T-cell (primary cell): Measurements from ENCODE around the gene KIAA1586. TPM values are rescaled to one million over a fixed set of nuclear protein-coding genes. Genes with fewer than 3 reads are reported as not detected.
A peak's percentile ranks its signal among the peaks of the same experiment; 100 is the strongest.
"Not testable (repeated sequence)": the region's sequence is repeated elsewhere in the genome, so short reads cannot be mapped to it uniquely, and the experiment has no call there.

Experiments used
- ATAC-seq, 4 experiments: fragments of 200-7000 bp in 3 of 4; fragments of 150-1000 bp in 1 of 4; cut with Tn5 transposase; replicated peaks in 1 of 4; 1 replicate in 3 of 4; 2 replicates in 1 of 4; pipeline ENCODE4 v1.10.0; 2021; ENCODE audit warnings: moderate library complexity in 3 of 4, mild to moderate bottlenecking in 2 of 4, moderate number of reproducible peaks in 1 of 4
- CTCF ChIA-PET, 2 donors: fragments of 300-600 bp; sonication (Branson Sonifier 250); formaldehyde crosslinking; loops; one replicate each; lab custom pipeline; 2022; ENCODE audit warnings: antibody characterized with exemption in 2 of 2; lab: Charles Lee
- POLR2A ChIA-PET, 2 donors: fragments of 300-600 bp; sonication (Branson Sonifier 250); formaldehyde crosslinking; loops; one replicate each; lab custom pipeline; 2022; ENCODE audit warnings: antibody characterized with exemption in 2 of 2; lab: Charles Lee
- DNase-seq, 35 experiments: peaks; one replicate each; pipeline versions ENCODE4 v3.0.0 to v3.0.0-alpha.2; 2013 to 2023
- H3K27ac ChIP-seq: one replicate; pipeline ENCODE4 v1.5.1; 2013; ENCODE audit warnings: low read length
- H3K27me3 ChIP-seq, 2 experiments: replicated peaks in 1 of 2; 1 replicate in 1 of 2; 2 replicates in 1 of 2; pipeline versions ENCODE4 v1.6.1 to v1.7.0; 2013; ENCODE audit warnings: low read length in 1 of 2, mixed read lengths in 1 of 2; ENCODE audit not compliant: control insufficient read depth in 2 of 2, insufficient read depth in 2 of 2; ENCODE audit errors: extremely low read depth in 1 of 2
- H3K36me3 ChIP-seq, 2 donors: 1 replicate in 1 of 2; 2 replicates in 1 of 2; pipeline versions ENCODE4 v1.6.1 to v1.7.0; 2013; ENCODE audit warnings: low read length in 1 of 2; ENCODE audit not compliant: control insufficient read depth in 2 of 2, insufficient read depth in 1 of 2; ENCODE audit errors: extremely low read depth in 1 of 2
- H3K4me1 ChIP-seq, 2 experiments: 1 replicate in 1 of 2; 2 replicates in 1 of 2; pipeline versions ENCODE4 v1.6.1 to v1.7.0; 2013; ENCODE audit warnings: low read length in 2 of 2, mixed read lengths in 1 of 2; ENCODE audit not compliant: insufficient read depth in 2 of 2, control insufficient read depth in 1 of 2; ENCODE audit errors: extremely low read depth in 1 of 2
- H3K4me3 ChIP-seq, 2 donors: 1 replicate in 1 of 2; 2 replicates in 1 of 2; pipeline versions ENCODE4 v1.5.1 to v1.7.0; 2013; ENCODE audit warnings: mild to moderate bottlenecking in 2 of 2, low read length in 1 of 2, moderate library complexity in 1 of 2; ENCODE audit not compliant: control insufficient read depth in 1 of 2; ENCODE audit errors: extremely low read depth in 1 of 2
- H3K9me3 ChIP-seq: 2 replicates; pipeline ENCODE4 v1.7.0; 2013
- H3K27ac Mint-ChIP-seq, 2 donors: one replicate each; pipeline ENCODE4 v1.8.0; 2020 to 2021; ENCODE audit warnings: mild to moderate bottlenecking in 2 of 2, mixed read lengths in 2 of 2
- H3K27me3 Mint-ChIP-seq, 2 donors: one replicate each; pipeline ENCODE4 v1.8.0; 2021 to 2022; ENCODE audit warnings: mixed read lengths in 2 of 2
- H3K36me3 Mint-ChIP-seq: one replicate; pipeline ENCODE4 v1.8.0; 2021; ENCODE audit warnings: mixed read lengths
- H3K4me1 Mint-ChIP-seq, 3 donors: one replicate each; pipeline ENCODE4 v1.8.0; 2020 to 2022; ENCODE audit warnings: mixed read lengths in 3 of 3, mild to moderate bottlenecking in 1 of 3
- H3K4me3 Mint-ChIP-seq, 3 donors: one replicate each; pipeline ENCODE4 v1.8.0; 2020 to 2022; ENCODE audit warnings: mild to moderate bottlenecking in 3 of 3, mixed read lengths in 3 of 3, moderate library complexity in 3 of 3
- H3K9me3 Mint-ChIP-seq, 3 donors: one replicate each; pipeline ENCODE4 v1.8.0; 2020 to 2022; ENCODE audit warnings: mixed read lengths in 3 of 3
- whole genome bisulfite sequencing: methylation state at CpG from one replicate; pipeline ENCODE4 v1.1.5; 2013; ENCODE audit warnings: missing lambda C conversion rate; ENCODE audit not compliant: insufficient coverage; 5-methylcytosine and 5-hydroxymethylcytosine counted together
- total RNA-seq, 35 experiments: library from RNA in 6 of 35; stranded (reverse) in 6 of 35; fragments of 120-200 nt in 1 of 35; gene quantifications; one replicate each; pipeline versions ENCODE4 v1.2.1 to v1.2.4 and lab custom pipeline; 2013 to 2026

KIAA1586 gene
- total RNA-seq, 5 donors from 2014 or later (not counting 1 experiment from before 2014, with no cell fraction given), result 12.5 to 20.5 (median 15.2) TPM

DNA sequence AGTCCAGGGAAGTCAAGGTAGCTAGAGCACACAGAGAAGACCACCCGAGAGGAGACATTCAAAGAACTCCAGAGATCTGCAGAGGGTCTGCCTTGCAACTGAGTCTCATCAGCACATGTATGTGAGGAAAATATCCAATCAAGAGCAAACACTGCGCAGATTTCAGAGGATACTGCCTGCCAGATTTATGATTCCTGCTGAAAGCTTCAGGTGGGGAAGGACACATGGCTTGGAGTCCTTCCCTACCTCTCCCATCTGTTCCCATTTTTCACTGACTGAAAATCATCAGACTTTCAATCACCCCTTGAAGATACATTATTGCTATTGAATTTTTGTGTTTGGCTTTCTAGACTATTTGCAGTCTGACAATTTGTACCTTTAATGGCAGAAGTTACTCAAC lies 7.6 kb upstream of the KIAA1586 start:
- H3K4me1 ChIP-seq, result no peaks in the 10 kb centered on the region
- H3K27me3 ChIP-seq, result peaks cover 0 to 22% of the 10 kb centered on the region in 2 experiments
- no peak overlapping the region for H3K27ac ChIP-seq
- H3K36me3 ChIP-seq, result no peaks in the 10 kb centered on the region
- no peak overlapping the region for H3K4me3 ChIP-seq
- H3K9me3 ChIP-seq, result no peaks in the 10 kb centered on the region
- WGBS, result no CpG with 5 or more reads among the region's 2 CpGs
- Mint-ChIP-seq H3K4me3 (no peak overlapping the region), H3K27me3 (peaks cover 33 to 46% of the 10 kb centered on the region in 2 donors), H3K27ac (no peak overlapping the region), H3K36me3 (no peaks in the 10 kb centered on the region), H3K4me1 (no peaks in the 10 kb centered on the region), H3K9me3 (no peaks in the 10 kb centered on the region)
- POLR2A ChIA-PET, result no interaction called here
- no peak for ATAC-seq
- no peak for DNase-seq
- CTCF ChIA-PET, result interaction anchor here in 1 of 2 donors (0.6 kb wide), 1 partner anchor 8 kb away, joined by 3 read pairs; no protein-coding TSS in a partner anchor

DNA sequence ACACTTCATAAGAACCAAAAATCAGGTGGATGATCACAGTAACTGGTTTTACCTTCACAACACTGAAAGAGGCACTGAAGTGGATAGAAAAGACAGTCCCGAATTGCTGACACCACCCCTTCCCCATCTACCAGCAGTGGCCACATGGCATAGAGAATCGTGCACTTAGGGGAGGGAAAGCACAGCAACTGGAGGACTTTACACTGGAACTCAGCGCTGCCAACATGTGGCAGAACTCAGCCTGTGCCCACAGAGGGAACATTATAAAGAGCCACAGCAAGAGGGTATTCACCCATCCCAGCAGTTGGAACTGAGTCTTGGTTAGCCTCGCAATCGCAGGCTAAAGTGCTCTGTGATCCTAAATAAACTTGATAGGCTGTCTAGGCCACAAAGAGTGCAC lies 6.5 kb upstream of the KIAA1586 start:
- Mint-ChIP-seq H3K9me3 (no peaks in the 10 kb centered on the region), H3K4me3 (no peak overlapping the region), H3K27me3 (peaks cover 32 to 39% of the 10 kb centered on the region in 2 donors), H3K4me1 (no peaks in the 10 kb centered on the region), H3K36me3 (no peaks in the 10 kb centered on the region), H3K27ac (no peak overlapping the region)
- DNase-seq (no peak), ATAC-seq (peak in 1 of 4 experiments; percentile 31)
- Histone ChIP-seq H3K27ac (no peak overlapping the region), H3K4me1 (no peaks in the 10 kb centered on the region), H3K9me3 (no peaks in the 10 kb centered on the region), H3K36me3 (no peaks in the 10 kb centered on the region), H3K27me3 (peaks cover 0 to 22% of the 10 kb centered on the region in 2 experiments), H3K4me3 (no peak overlapping the region)
- WGBS, result 94% methylated on average over 3 of the region's 5 CpGs
- POLR2A ChIA-PET, result no interaction called here
- CTCF ChIA-PET, result interaction anchor here in 1 of 2 donors (1.4 kb wide), 1 partner anchor 19 kb away, joined by 4 read pairs; no protein-coding TSS in a partner anchor

DNA sequence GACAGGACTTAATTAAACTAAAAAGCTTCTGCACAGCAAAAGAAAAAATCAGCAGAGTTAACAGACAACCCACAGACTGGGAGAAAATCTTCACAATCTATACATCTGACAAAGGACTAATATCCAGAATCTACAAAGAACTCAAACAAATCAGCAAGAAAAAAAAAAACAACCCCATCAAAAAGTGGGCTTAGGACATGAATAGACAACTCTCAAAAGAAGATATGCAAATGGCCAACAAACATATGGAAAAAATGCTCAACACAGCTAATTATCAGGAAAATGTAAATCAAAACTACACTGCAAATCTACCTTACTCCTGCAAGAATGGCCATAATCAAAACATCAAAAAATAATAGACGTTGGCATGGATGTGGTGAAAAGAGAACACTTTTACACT lies 2.4 kb upstream of the KIAA1586 start:
- DNase-seq, H3K36me3 Mint-ChIP-seq, H3K36me3 ChIP-seq, H3K9me3 Mint-ChIP-seq, H3K4me3 ChIP-seq, H3K27ac ChIP-seq, ATAC-seq, H3K9me3 ChIP-seq, H3K4me3 Mint-ChIP-seq, H3K27ac Mint-ChIP-seq: not testable (repeated sequence)
- H3K27me3 ChIP-seq, result peaks cover 0 to 15% of the 10 kb centered on the region in 2 experiments
- H3K27me3 Mint-ChIP-seq, result peaks cover 18 to 21% of the 10 kb centered on the region in 2 donors
- POLR2A ChIA-PET, result interaction anchor here in 1 of 2 donors (0.7 kb wide), 1 partner anchor 10 kb away, joined by 8 read pairs; no protein-coding TSS in a partner anchor
- WGBS, result no CpG with 5 or more reads among the region's 1 CpG
- CTCF ChIA-PET, result interaction anchor here in 1 of 2 donors (0.7 kb wide), 2 partner anchors 193 to 223 kb away, joined by 4 read pairs; no protein-coding TSS in a partner anchor
- peaks cover 16 to 20% (median 19%) of the 10 kb centered on the region in 3 donors for H3K4me1 Mint-ChIP-seq
- H3K4me1 ChIP-seq, result peaks cover 4 to 10% of the 10 kb centered on the region in 2 experiments

DNA sequence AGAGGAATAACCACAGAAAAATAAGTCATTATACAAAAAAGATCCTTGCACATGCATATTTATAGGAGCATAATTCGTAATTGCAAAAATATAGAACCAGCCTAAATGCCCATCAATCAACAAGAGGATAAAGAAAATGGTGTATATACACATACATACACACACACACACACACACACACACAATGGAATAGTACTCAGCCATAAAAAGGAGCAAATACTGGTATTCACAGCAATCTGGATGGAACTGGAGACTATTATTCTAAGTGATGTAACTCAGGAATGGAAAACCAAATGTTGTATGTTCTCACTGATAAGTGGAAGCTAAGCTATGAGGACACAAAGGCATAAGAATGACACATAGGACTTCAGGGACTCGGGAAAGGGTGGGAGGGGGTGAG lies 1.9 kb upstream of the KIAA1586 start:
- H3K9me3 Mint-ChIP-seq, result no peaks in the 10 kb centered on the region
- no peaks in the 10 kb centered on the region for H3K36me3 ChIP-seq
- no peak overlapping the region for H3K27ac Mint-ChIP-seq
- ChIA-PET POLR2A (interaction anchor here in 1 of 2 donors (0.7 kb wide), 2 partner anchors 9 to 100 kb away, joined by 3 to 8 read pairs; no protein-coding TSS in a partner anchor), CTCF (interaction anchor here (0.6 to 0.7 kb wide), 2 partner anchors 142 to 222 kb away, joined by 3 to 4 read pairs; no protein-coding TSS in a partner anchor)
- no peak overlapping the region for H3K4me3 Mint-ChIP-seq
- no peak overlapping the region for H3K27ac ChIP-seq
- H3K36me3 Mint-ChIP-seq, result peaks cover 5% of the 10 kb centered on the region
- peaks cover 0 to 15% of the 10 kb centered on the region in 2 experiments for H3K27me3 ChIP-seq
- ATAC-seq, result no peak
- H3K27me3 Mint-ChIP-seq, result peaks cover 18 to 21% of the 10 kb centered on the region in 2 donors
- H3K9me3 ChIP-seq, result no peaks in the 10 kb centered on the region
- no CpG with 5 or more reads among the region's 2 CpGs for WGBS
- no peak for DNase-seq
- no peak overlapping the region for H3K4me3 ChIP-seq
- H3K4me1 Mint-ChIP-seq, result peaks cover 21 to 25% (median 24%) of the 10 kb centered on the region in 3 donors
- peaks cover 4 to 10% of the 10 kb centered on the region in 2 experiments for H3K4me1 ChIP-seq

DNA sequence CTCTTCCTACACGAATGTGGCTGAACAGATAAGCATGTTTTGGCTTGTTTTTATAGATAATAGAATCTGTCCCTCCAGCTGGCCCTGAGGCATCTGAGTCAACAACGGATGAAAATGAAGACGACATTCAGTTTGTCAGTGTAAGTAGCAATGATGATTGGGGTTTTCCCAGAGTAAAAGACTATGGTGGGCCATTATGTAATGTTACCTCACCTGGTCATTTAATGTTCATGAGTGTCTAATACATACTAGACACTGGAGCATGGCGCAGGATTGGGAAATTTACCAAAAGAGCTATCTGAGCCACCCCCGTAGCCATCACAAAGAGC lies 728 bp downstream of the KIAA1586 start:
- peaks cover 30 to 33% (median 32%) of the 10 kb centered on the region in 3 donors for H3K4me1 Mint-ChIP-seq
- peak in 3 of 4 experiments; percentile 3 to 26 (median 5) for ATAC-seq
- POLR2A ChIA-PET, H3K27me3 Mint-ChIP-seq, H3K9me3 ChIP-seq, CTCF ChIA-PET, H3K4me3 ChIP-seq, H3K27ac Mint-ChIP-seq, H3K27ac ChIP-seq, H3K9me3 Mint-ChIP-seq, H3K4me3 Mint-ChIP-seq, DNase-seq, H3K27me3 ChIP-seq: not testable (repeated sequence)
- Histone ChIP-seq H3K4me1 (peaks cover 4 to 10% of the 10 kb centered on the region in 2 experiments), H3K36me3 (peaks cover 0 to 11% of the 10 kb centered on the region in 2 donors)
- H3K36me3 Mint-ChIP-seq, result peaks cover 14% of the 10 kb centered on the region
- WGBS, result no CpG with 5 or more reads among the region's 5 CpGs

DNA sequence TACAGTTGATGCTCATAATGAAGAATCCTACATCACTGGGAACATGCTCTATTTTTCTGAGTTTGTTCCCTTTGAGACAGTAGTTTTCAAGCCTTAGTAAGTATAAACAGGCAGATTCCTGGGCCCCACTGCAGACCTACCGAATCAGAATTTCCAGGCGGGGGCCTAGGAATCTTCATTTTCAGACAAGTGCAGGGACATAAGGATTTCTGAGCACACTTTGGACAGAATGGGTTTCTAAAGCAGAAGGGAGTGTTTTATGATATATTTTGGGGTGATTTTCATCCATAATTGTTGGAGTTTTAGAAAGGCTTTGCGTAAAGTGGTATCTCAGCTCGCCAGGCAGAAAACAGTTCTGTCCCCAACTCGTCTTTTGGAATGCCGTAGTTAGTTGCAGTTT lies 1.4 kb downstream of the KIAA1586 start:
- ATAC-seq, CTCF ChIA-PET, H3K9me3 Mint-ChIP-seq, POLR2A ChIA-PET, H3K27me3 ChIP-seq, DNase-seq, H3K27me3 Mint-ChIP-seq, H3K4me3 ChIP-seq, H3K9me3 ChIP-seq, H3K27ac ChIP-seq: not testable (repeated sequence)
- peak overlapping the region; percentile 73 to 83 for H3K27ac Mint-ChIP-seq
- H3K4me1 ChIP-seq, result peaks cover 4 to 10% of the 10 kb centered on the region in 2 experiments
- H3K4me3 Mint-ChIP-seq, result peak overlapping the region; percentile 53 to 71 (median 55)
- H3K36me3 ChIP-seq, result peaks cover 0 to 16% of the 10 kb centered on the region in 2 donors
- 95% methylated on average over 4 of the region's 6 CpGs for WGBS
- peaks cover 30 to 33% (median 32%) of the 10 kb centered on the region in 3 donors for H3K4me1 Mint-ChIP-seq
- H3K36me3 Mint-ChIP-seq, result peaks cover 17% of the 10 kb centered on the region
